Keratinocyte (primary cell): ENCODE results near the gene GFPT2. TPM values are rescaled to one million over a fixed set of nuclear protein-coding genes. Genes with fewer than 3 reads are reported as not detected.

Experiments
- DNase-seq: peaks from one replicate; pipeline ENCODE4 v3.0.0-alpha.2; 2011; ENCODE audit warnings: low read depth, missing footprints, low spot score
- FAIRE-seq: peaks from 2 replicates; lab custom pipeline; 2011; peaks lifted over from hg19 to GRCh38; lab: Jason Lieb, UNC
- H2AFZ ChIP-seq: 2 replicates; pipeline ENCODE4 v1.6.0; 2012; ENCODE audit warnings: low read length, control low read depth, inconsistent platforms; ENCODE audit not compliant: control insufficient read depth
- H3K27ac ChIP-seq: 2 replicates; pipeline ENCODE4 v1.5.1; 2011; ENCODE audit warnings: low read length; ENCODE audit not compliant: control insufficient read depth, insufficient read depth
- H3K27me3 ChIP-seq: 3 replicates; pipeline ENCODE4 v1.6.0; 2011; ENCODE audit warnings: low read length; ENCODE audit not compliant: control insufficient read depth, insufficient read depth; ENCODE audit errors: extremely low read depth
- H3K36me3 ChIP-seq, 2 experiments: 2 replicates in 1 of 2; 3 replicates in 1 of 2; pipeline ENCODE4 v1.5.1; 2011; ENCODE audit warnings: low read length in 2 of 2, mild to moderate bottlenecking in 1 of 2; ENCODE audit not compliant: control insufficient read depth in 2 of 2, insufficient read depth in 2 of 2; ENCODE audit errors: extremely low read depth in 1 of 2
- H3K4me1 ChIP-seq: 3 replicates; pipeline ENCODE4 v1.5.1; 2011; ENCODE audit warnings: low read length; ENCODE audit not compliant: control insufficient read depth, insufficient read depth; ENCODE audit errors: extremely low read depth
- H3K4me2 ChIP-seq: 3 replicates; pipeline ENCODE4 v1.6.0; 2011; ENCODE audit warnings: low read depth, low read length; ENCODE audit not compliant: control insufficient read depth, insufficient read depth; ENCODE audit errors: extremely low read depth
- H3K4me3 ChIP-seq, 3 experiments: fragments of 200-600 bp in 1 of 3; sonication (generic) in 1 of 3; 2 replicates in 2 of 3; 3 replicates in 1 of 3; pipeline ENCODE4 v1.5.1; 2011 to 2016; ENCODE audit warnings: low read length in 3 of 3, mild to moderate bottlenecking in 3 of 3, control low read depth in 2 of 3, inconsistent platforms in 1 of 3, low read depth in 1 of 3, mixed read lengths in 1 of 3, mixed run types in 1 of 3, moderate library complexity in 1 of 3; ENCODE audit not compliant: control insufficient read depth in 2 of 3, insufficient read depth in 2 of 3; ENCODE audit errors: extremely low read depth in 1 of 3
- H3K79me2 ChIP-seq: 2 replicates; pipeline ENCODE4 v1.6.0; 2012; ENCODE audit warnings: low read length; ENCODE audit not compliant: control insufficient read depth, insufficient read depth
- H3K9ac ChIP-seq: 3 replicates; pipeline ENCODE4 v1.6.0; 2011; ENCODE audit warnings: low read length; ENCODE audit not compliant: control insufficient read depth, insufficient read depth; ENCODE audit errors: extremely low read depth
- H3K9me1 ChIP-seq: 3 replicates; pipeline ENCODE4 v1.6.0; 2011; ENCODE audit warnings: low read length; ENCODE audit not compliant: control insufficient read depth, insufficient read depth; ENCODE audit errors: extremely low read depth
- H3K9me3 ChIP-seq: 2 replicates; pipeline ENCODE4 v1.5.1; 2012; ENCODE audit warnings: low read depth, low read length; ENCODE audit not compliant: control insufficient read depth
- H4K20me1 ChIP-seq: 3 replicates; pipeline ENCODE4 v1.6.0; 2011; ENCODE audit warnings: low read length; ENCODE audit not compliant: control insufficient read depth, insufficient read depth; ENCODE audit errors: extremely low read depth
- CTCF ChIP-seq, 3 experiments: IDR thresholded peaks in 1 of 3; conservative IDR thresholded peaks in 1 of 3; optimal IDR thresholded peaks in 1 of 3; 2 replicates in 2 of 3; 3 replicates in 1 of 3; pipeline versions ENCODE3 to v1.5.1; 2011; ENCODE audit warnings: low read length in 3 of 3, mild to moderate bottlenecking in 3 of 3, moderate library complexity in 2 of 3, control low read depth in 1 of 3, inconsistent platforms in 1 of 3; ENCODE audit not compliant: insufficient read depth in 2 of 3; ENCODE audit errors: extremely low read depth in 1 of 3
- EZH2 ChIP-seq: IDR thresholded peaks from one replicate; pipeline ENCODE4 v1.6.1; 2012; ENCODE audit warnings: inconsistent platforms, mild to moderate bottlenecking, low read length, moderate library complexity
- dilution Hi-C: fragments of 300-500 bp; cut with MboI; formaldehyde crosslinking; loops from one replicate; pipeline ENCODE4 v1.7.0; 2020; ENCODE audit warnings: low sequenced_read_pairs; ENCODE audit not compliant: extremely low pct_ligation_motif_present
- polyA plus RNA-seq, 5 experiments: library from polyadenylated mRNA; depleted of rRNA in 3 of 5; stranded (reverse) in 3 of 5; stranded (forward) in 1 of 5; unstranded in 1 of 5; fragments of >200 nt; gene quantifications; 1 replicate in 1 of 5; 2 replicates in 3 of 5; 3 replicates in 1 of 5; pipeline versions ENCODE4 v1.2.1 to v1.2.3, GENCODE V29; 2011 to 2012; ENCODE audit warnings: missing spikeins in 2 of 5, low read depth in 1 of 5, low replicate concordance in 1 of 5

GFPT2 gene
- polyA plus RNA-seq, 1 donor (not counting 4 experiments of a cell fraction or from before 2014, with no cell fraction given) = not detected

- no peaks in the 10 kb centered on the region for H3K9me1 ChIP-seq
- H4K20me1 ChIP-seq = peaks cover 2% of the 10 kb centered on the region
- H3K4me1 ChIP-seq = peaks cover 3% of the 10 kb centered on the region
- no peaks in the 10 kb centered on the region for H3K9me3 ChIP-seq
- no peak overlapping the region for H2AFZ ChIP-seq
- H3K9ac ChIP-seq = no peak overlapping the region
- no peaks in the 10 kb centered on the region for H3K27me3 ChIP-seq
- DNase-seq (no peak), FAIRE-seq (no peak)
- dilution Hi-C loops = no loop called here
- TF ChIP-seq EZH2 (no peak), CTCF (optimal IDR thresholded peaks at IDR 0.05 in 1 of 3, IDR thresholded peaks at IDR 0.05 in 1 of 3, conservative IDR thresholded peaks at IDR 0.05 in 1 of 3; ENCODE audit: extremely low read depth in 1 of 3, insufficient read depth in 2 of 3, low read length in 3 of 3) (no peak)
- H3K79me2 ChIP-seq = peaks cover 50% of the 10 kb centered on the region
- H3K4me2 ChIP-seq = no peak overlapping the region
- H3K36me3 ChIP-seq = peaks cover 10 to 26% of the 10 kb centered on the region in 2 experiments
- H3K27ac ChIP-seq = no peak overlapping the region
- H3K4me3 ChIP-seq = no peak overlapping the region
Measured at GRCh38 chr5:180284149-180284548, 69.0 kb downstream of the GFPT2 start.

GRCh38 chr5:180283026-180283615 is 70.0 kb downstream of the GFPT2 start:
- no peaks in the 10 kb centered on the region for H3K9me1 ChIP-seq
- no peak overlapping the region for H2AFZ ChIP-seq
- H3K9ac ChIP-seq = no peak overlapping the region
- peaks cover 43% of the 10 kb centered on the region for H3K79me2 ChIP-seq
- H3K27me3 ChIP-seq = no peaks in the 10 kb centered on the region
- H3K4me2 ChIP-seq = no peak overlapping the region
- no peak for TF ChIP-seq EZH2
- no peak for TF ChIP-seq CTCF (optimal IDR thresholded peaks at IDR 0.05 in 1 of 3, IDR thresholded peaks at IDR 0.05 in 1 of 3, conservative IDR thresholded peaks at IDR 0.05 in 1 of 3; ENCODE audit: extremely low read depth in 1 of 3, insufficient read depth in 2 of 3, low read length in 3 of 3)
- peaks cover 3% of the 10 kb centered on the region for H3K4me1 ChIP-seq
- H3K4me3 ChIP-seq = no peak overlapping the region
- H3K36me3 ChIP-seq = peaks cover 11 to 26% of the 10 kb centered on the region in 2 experiments
- peaks cover 2% of the 10 kb centered on the region for H4K20me1 ChIP-seq
- DNase-seq (no peak), FAIRE-seq (no peak)
- H3K9me3 ChIP-seq = peaks cover under 1% of the 10 kb centered on the region
- H3K27ac ChIP-seq = no peak overlapping the region
- dilution Hi-C loops = no loop called here
